H9 (cell line): ENCODE measurements around the gene PLK3. TPM values are rescaled to one million over a fixed set of nuclear protein-coding genes. Genes with fewer than 3 reads are reported as not detected.
"Not testable (repeated sequence)": the region's sequence is repeated elsewhere in the genome, so short reads cannot be mapped to it uniquely, and the experiment has no call there.

Experiments
- DNase-seq: peaks from one replicate; pipeline ENCODE4 v3.0.0-alpha.2; 2017
- H2AFZ ChIP-seq: one replicate; pipeline ENCODE4 v1.6.1; 2013; ENCODE audit warnings: mild to moderate bottlenecking, low read length, control low read depth, moderate library complexity
- H2AK5ac ChIP-seq: 2 replicates; pipeline ENCODE4 v1.6.1; 2013; ENCODE audit warnings: low read length, control low read depth, mixed read lengths; ENCODE audit not compliant: insufficient read length
- H2BK120ac ChIP-seq: one replicate; pipeline ENCODE4 v1.6.1; 2013; ENCODE audit warnings: low read depth, mild to moderate bottlenecking, low read length, control low read depth, inconsistent platforms; ENCODE audit not compliant: poor library complexity, severe bottlenecking
- H2BK12ac ChIP-seq: 2 replicates; pipeline ENCODE4 v1.6.1; 2013; ENCODE audit warnings: low read length, control low read depth, mixed read lengths, low read depth; ENCODE audit not compliant: insufficient read length
- H2BK15ac ChIP-seq: 2 replicates; pipeline ENCODE4 v1.6.1; 2013; ENCODE audit warnings: low read depth, low read length, control low read depth
- H2BK20ac ChIP-seq: one replicate; pipeline ENCODE4 v1.6.1; 2013; ENCODE audit warnings: low read depth, mild to moderate bottlenecking, low read length, control low read depth, inconsistent platforms; ENCODE audit not compliant: poor library complexity, severe bottlenecking
- H2BK5ac ChIP-seq: 2 replicates; pipeline ENCODE4 v1.6.1; 2013; ENCODE audit warnings: low read length, control low read depth, mixed read lengths; ENCODE audit not compliant: insufficient read length
- H3K14ac ChIP-seq: 2 replicates; pipeline ENCODE4 v1.6.1; 2013; ENCODE audit warnings: low read length, control low read depth; ENCODE audit not compliant: insufficient read depth
- H3K18ac ChIP-seq: 2 replicates; pipeline ENCODE4 v1.6.1; 2013; ENCODE audit warnings: low read depth, mild to moderate bottlenecking, mixed read lengths, low read length, control low read depth; ENCODE audit not compliant: insufficient read length
- H3K23ac ChIP-seq: 2 replicates; pipeline ENCODE4 v1.6.1; 2013; ENCODE audit warnings: low read length, control low read depth, mixed read lengths, low read depth; ENCODE audit not compliant: insufficient read length
- H3K23me2 ChIP-seq: 2 replicates; pipeline ENCODE4 v1.6.1; 2013; ENCODE audit warnings: low read depth, mild to moderate bottlenecking, mixed read lengths, low read length, control low read depth; ENCODE audit not compliant: insufficient read length, poor library complexity, severe bottlenecking
- H3K27ac ChIP-seq: 2 replicates; pipeline ENCODE4 v1.5.1; 2013; ENCODE audit warnings: low read length, control low read depth, mixed read lengths, low read depth; ENCODE audit not compliant: insufficient read length
- H3K27me3 ChIP-seq: 2 replicates; pipeline ENCODE4 v1.6.1; 2013; ENCODE audit warnings: low read length, control low read depth, inconsistent platforms; ENCODE audit not compliant: insufficient read depth
- H3K4ac ChIP-seq: 2 replicates; pipeline ENCODE4 v1.6.1; 2013; ENCODE audit warnings: low read depth, mild to moderate bottlenecking, control low read depth, inconsistent platforms, low read length, moderate library complexity
- H3K4me1 ChIP-seq: 2 replicates; pipeline ENCODE4 v1.6.1; 2013; ENCODE audit warnings: low read length, control low read depth, inconsistent platforms; ENCODE audit not compliant: insufficient read depth
- H3K4me2 ChIP-seq: 2 replicates; pipeline ENCODE4 v1.6.1; 2013; ENCODE audit warnings: low read length, control low read depth, mixed read lengths; ENCODE audit not compliant: insufficient read length, insufficient read depth
- H3K56ac ChIP-seq: 2 replicates; pipeline ENCODE4 v1.6.1; 2013; ENCODE audit warnings: low read depth, mild to moderate bottlenecking, mixed read lengths, low read length, control low read depth; ENCODE audit not compliant: insufficient read length
- H3K79me1 ChIP-seq: 2 replicates; pipeline ENCODE4 v1.6.1; 2013; ENCODE audit warnings: low read depth, mild to moderate bottlenecking, moderate library complexity, low read length, control low read depth, inconsistent platforms; ENCODE audit not compliant: insufficient read depth, poor library complexity, severe bottlenecking
- H3K79me2 ChIP-seq: 2 replicates; pipeline ENCODE4 v1.6.1; 2013; ENCODE audit warnings: low read length, control low read depth, inconsistent platforms; ENCODE audit not compliant: insufficient read depth
- H3K9ac ChIP-seq: 2 replicates; pipeline ENCODE4 v1.6.1; 2013; ENCODE audit warnings: low read length, control low read depth, mixed read lengths; ENCODE audit not compliant: insufficient read length; ENCODE audit errors: extremely low read depth
- H3K9me3 ChIP-seq: one replicate; pipeline ENCODE4 v1.6.1; 2013; ENCODE audit warnings: low read depth, low read length, inconsistent platforms; ENCODE audit not compliant: control insufficient read depth
- H3T11ph ChIP-seq: one replicate; pipeline ENCODE4 v1.6.1; 2013; ENCODE audit warnings: mild to moderate bottlenecking, low read length, control low read depth, inconsistent platforms
- H4K20me1 ChIP-seq: one replicate; pipeline ENCODE4 v1.6.1; 2013; ENCODE audit not compliant: control insufficient read depth, insufficient read length, insufficient read depth
- H4K5ac ChIP-seq: 2 replicates; pipeline ENCODE4 v1.6.1; 2013; ENCODE audit warnings: low read depth, mild to moderate bottlenecking, mixed read lengths, low read length, control low read depth; ENCODE audit not compliant: insufficient read length
- H4K8ac ChIP-seq: replicated peaks from 2 replicates; pipeline ENCODE4 v1.6.1; 2013; ENCODE audit warnings: low read length, control low read depth, mixed read lengths, low read depth; ENCODE audit not compliant: insufficient read length
- H4K91ac ChIP-seq: 2 replicates; pipeline ENCODE4 v1.6.1; 2013; ENCODE audit warnings: low read depth, mild to moderate bottlenecking, moderate library complexity, mixed read lengths, low read length, control low read depth; ENCODE audit not compliant: insufficient read length
- H3K27ac Mint-ChIP-seq, 3 experiments: 2 replicates in 2 of 3; 3 replicates in 1 of 3; pipeline ENCODE4 v1.8.0; 2020 to 2021; ENCODE audit warnings: mixed read lengths in 3 of 3, mild to moderate bottlenecking in 1 of 3, moderate library complexity in 1 of 3
- H3K27me3 Mint-ChIP-seq: 2 replicates; pipeline ENCODE4 v1.8.0; 2021; ENCODE audit warnings: low read depth, mild to moderate bottlenecking, moderate library complexity, mixed read lengths
- H3K36me3 Mint-ChIP-seq, 3 experiments: 2 replicates in 2 of 3; 3 replicates in 1 of 3; pipeline ENCODE4 v1.8.0; 2020 to 2021; ENCODE audit warnings: low read depth in 3 of 3, mixed read lengths in 3 of 3; ENCODE audit not compliant: insufficient read depth in 1 of 3
- H3K4me1 Mint-ChIP-seq, 2 experiments: 2 replicates each; pipeline ENCODE4 v1.8.0; 2020; ENCODE audit warnings: mixed read lengths in 2 of 2
- H3K4me3 Mint-ChIP-seq, 2 experiments: 2 replicates in 1 of 2; 3 replicates in 1 of 2; pipeline ENCODE4 v1.8.0; 2020 to 2021; ENCODE audit warnings: mild to moderate bottlenecking in 2 of 2, mixed read lengths in 2 of 2, moderate library complexity in 1 of 2
- H3K9me3 Mint-ChIP-seq, 2 experiments: 2 replicates in 1 of 2; 3 replicates in 1 of 2; pipeline ENCODE4 v1.8.0; 2020; ENCODE audit warnings: mild to moderate bottlenecking in 2 of 2, mixed read lengths in 2 of 2, moderate library complexity in 1 of 2
- CTCF ChIP-seq: fragments of 200-600 bp; sonication (generic); conservative IDR thresholded peaks from 3 replicates; pipeline ENCODE4 v1.8.0; 2021; ENCODE audit warnings: antibody characterized with exemption, mild to moderate bottlenecking
- WGBS: extraction: QIAGEN DNeasy Blood & Tissue Kit; methylation state at CpG from one replicate; pipeline ENCODE4 v1.1.7; 2013; ENCODE audit warnings: missing lambda C conversion rate, low lambda C conversion rate, mixed read lengths; ENCODE audit not compliant: insufficient read length; ENCODE audit errors: extremely low coverage; 5-methylcytosine and 5-hydroxymethylcytosine counted together
- total RNA-seq: library from RNA; stranded (reverse); gene quantifications from 2 replicates; pipeline ENCODE4 v1.2.1, GENCODE V29; 2021

The PLK3 gene
- total RNA-seq, 1 experiment from 2014 or later: 14.7 TPM

GRCh38 chr1:44822981-44823451 is 22.8 kb downstream of the PLK3 start:
- Histone ChIP-seq H4K8ac (no peak overlapping the region), H3K4me1 (no peaks in the 10 kb centered on the region), H4K91ac (no peak overlapping the region), H2BK20ac (no peak overlapping the region), H3K18ac (no peak overlapping the region), H3K4me2 (no peak overlapping the region), H3K79me2 (no peaks in the 10 kb centered on the region), H3T11ph (no peak overlapping the region), H3K9ac (no peak overlapping the region), H4K20me1 (no peaks in the 10 kb centered on the region), H2BK15ac (no peak overlapping the region), H3K56ac (no peak overlapping the region), H3K79me1 (no peaks in the 10 kb centered on the region), H3K27me3 (no peaks in the 10 kb centered on the region), H2BK120ac (no peak overlapping the region), H3K23ac (no peak overlapping the region), H3K14ac (no peak overlapping the region), H3K27ac (no peak overlapping the region), H4K5ac (no peak overlapping the region), H2BK12ac (no peak overlapping the region), H2AFZ (no peak overlapping the region), H3K9me3 (no peaks in the 10 kb centered on the region), H3K23me2 (peaks cover 8% of the 10 kb centered on the region), H2BK5ac (no peak overlapping the region), H3K4ac (no peak overlapping the region), H2AK5ac (no peak overlapping the region)
- TF ChIP-seq CTCF: no peak
- H3K9me3 Mint-ChIP-seq: no peaks in the 10 kb centered on the region; a peak in 1 of 5 replicates
- no peak for DNase-seq
- no peaks in the 10 kb centered on the region for H3K36me3 Mint-ChIP-seq
- H3K4me1 Mint-ChIP-seq: peaks cover 20 to 23% of the 10 kb centered on the region in 2 experiments
- no peak overlapping the region for H3K4me3 Mint-ChIP-seq
- no peak overlapping the region for H3K27ac Mint-ChIP-seq
- WGBS: no CpG with 5 or more reads among the region's 15 CpGs
- no peaks in the 10 kb centered on the region; the same call in 1 of the 2 replicates for H3K27me3 Mint-ChIP-seq

GRCh38 chr1:44824392-44824791 is 24.2 kb downstream of the PLK3 start:
- H3K79me1 ChIP-seq, H3K4me1 ChIP-seq, H2AK5ac ChIP-seq, H3K9me3 Mint-ChIP-seq, H3K27ac ChIP-seq, H3K23me2 ChIP-seq, H3K4me3 Mint-ChIP-seq, H3K9ac ChIP-seq, H3K56ac ChIP-seq, H2BK12ac ChIP-seq, H3K27me3 Mint-ChIP-seq, H2BK120ac ChIP-seq, H3K14ac ChIP-seq, H2AFZ ChIP-seq, H4K8ac ChIP-seq, DNase-seq, H3T11ph ChIP-seq, H3K27me3 ChIP-seq, H3K18ac ChIP-seq, H4K20me1 ChIP-seq, H4K91ac ChIP-seq, H3K27ac Mint-ChIP-seq, H3K79me2 ChIP-seq, H3K4me2 ChIP-seq, H4K5ac ChIP-seq, H3K4ac ChIP-seq, H2BK15ac ChIP-seq, H3K36me3 Mint-ChIP-seq, H3K23ac ChIP-seq, H2BK5ac ChIP-seq, H2BK20ac ChIP-seq, H3K9me3 ChIP-seq: not testable (repeated sequence)
- WGBS: no CpG with 5 or more reads among the region's 6 CpGs
- peaks cover 16 to 20% of the 10 kb centered on the region in 2 experiments for H3K4me1 Mint-ChIP-seq
